T-helper 1 cell treated with Interleukin-12 subunit alpha and Interleukin-12 subunit beta and Interleukin-4 antibody, amounts not matched to agents 30 μg/mL and 1 μg/mL, for 36 hours (primary cell): ENCODE data around the gene AK5.

Experiments used
- H3K27ac Mint-ChIP-seq: one replicate; pipeline ENCODE4 v1.8.0; 2021; ENCODE audit warnings: mild to moderate bottlenecking, mixed read lengths
- H3K27me3 Mint-ChIP-seq: one replicate; pipeline ENCODE4 v1.8.0; 2021; ENCODE audit warnings: low read depth, mixed read lengths
- H3K36me3 Mint-ChIP-seq: one replicate; pipeline ENCODE4 v1.8.0; 2021; ENCODE audit warnings: low read depth, mixed read lengths
- H3K4me1 Mint-ChIP-seq: one replicate; pipeline ENCODE4 v1.8.0; 2021; ENCODE audit warnings: low read depth, mixed read lengths
- H3K4me3 Mint-ChIP-seq: one replicate; pipeline ENCODE4 v1.8.0; 2021; ENCODE audit warnings: mild to moderate bottlenecking, moderate library complexity, mixed read lengths
- H3K9me3 Mint-ChIP-seq: one replicate; pipeline ENCODE4 v1.8.0; 2021; ENCODE audit warnings: mixed read lengths

The AK5 gene

GRCh38 chr1:77276941-77277340 lies 4.9 kb upstream of the AK5 start:
- H3K27ac Mint-ChIP-seq: no peak overlapping the region
- no peak overlapping the region for H3K4me3 Mint-ChIP-seq
- peaks cover 18% of the 10 kb centered on the region for H3K27me3 Mint-ChIP-seq
- no peaks in the 10 kb centered on the region for H3K36me3 Mint-ChIP-seq
- H3K4me1 Mint-ChIP-seq: peaks cover 14% of the 10 kb centered on the region
- H3K9me3 Mint-ChIP-seq: no peaks in the 10 kb centered on the region

GRCh38 chr1:77279929-77280328 lies 1.9 kb upstream of the AK5 start:
- no peaks in the 10 kb centered on the region for H3K9me3 Mint-ChIP-seq

GRCh38 chr1:77280962-77281361 lies 857 bp upstream of the AK5 start:
- Mint-ChIP-seq H3K4me1 (peaks cover 18% of the 10 kb centered on the region), H3K27ac (no peak overlapping the region), H3K9me3 (no peaks in the 10 kb centered on the region), H3K36me3 (no peaks in the 10 kb centered on the region), H3K27me3 (peaks cover 38% of the 10 kb centered on the region), H3K4me3 (peak overlapping the region; percentile 25)

More at GRCh38 chr1:77279929-77280328, 1.9 kb upstream of the AK5 start:
- H3K4me1 Mint-ChIP-seq: peaks cover 18% of the 10 kb centered on the region
- no peaks in the 10 kb centered on the region for H3K36me3 Mint-ChIP-seq
- H3K4me3 Mint-ChIP-seq: no peak overlapping the region
- H3K27me3 Mint-ChIP-seq: peaks cover 38% of the 10 kb centered on the region
- no peak overlapping the region for H3K27ac Mint-ChIP-seq

- no peaks in the 10 kb centered on the region for H3K9me3 Mint-ChIP-seq
- H3K4me1 Mint-ChIP-seq: peaks cover 18% of the 10 kb centered on the region
- H3K36me3 Mint-ChIP-seq: no peaks in the 10 kb centered on the region
- peaks cover 38% of the 10 kb centered on the region for H3K27me3 Mint-ChIP-seq
- no peak overlapping the region for H3K27ac Mint-ChIP-seq
- peak overlapping the region; percentile 51 for H3K4me3 Mint-ChIP-seq
Observed at GRCh38 chr1:77282187-77282865, 507 bp downstream of the AK5 start.

GRCh38 chr1:77282866-77283539 lies 1.2 kb downstream of the AK5 start:
- peak overlapping the region; percentile 51 for H3K4me3 Mint-ChIP-seq
- H3K9me3 Mint-ChIP-seq: no peaks in the 10 kb centered on the region
- peaks cover 18% of the 10 kb centered on the region for H3K4me1 Mint-ChIP-seq
- no peaks in the 10 kb centered on the region for H3K36me3 Mint-ChIP-seq
- no peak overlapping the region for H3K27ac Mint-ChIP-seq
- H3K27me3 Mint-ChIP-seq: peaks cover 38% of the 10 kb centered on the region

- Mint-ChIP-seq H3K27ac (no peak overlapping the region), H3K36me3 (no peaks in the 10 kb centered on the region), H3K27me3 (peaks cover 38% of the 10 kb centered on the region), H3K4me1 (peaks cover 18% of the 10 kb centered on the region), H3K4me3 (no peak overlapping the region), H3K9me3 (no peaks in the 10 kb centered on the region)
Observed at GRCh38 chr1:77283701-77284425, 2.0 kb downstream of the AK5 start.

GRCh38 chr1:77287535-77287934 lies 5.7 kb downstream of the AK5 start:
- Mint-ChIP-seq H3K9me3 (no peaks in the 10 kb centered on the region), H3K4me3 (no peak overlapping the region), H3K4me1 (peaks cover 3% of the 10 kb centered on the region), H3K36me3 (no peaks in the 10 kb centered on the region), H3K27me3 (peaks cover 20% of the 10 kb centered on the region), H3K27ac (no peak overlapping the region)

GRCh38 chr1:77288275-77288674 lies 6.5 kb downstream of the AK5 start:
- Mint-ChIP-seq H3K4me3 (no peak overlapping the region), H3K4me1 (no peaks in the 10 kb centered on the region), H3K27ac (no peak overlapping the region), H3K27me3 (peaks cover 13% of the 10 kb centered on the region), H3K36me3 (no peaks in the 10 kb centered on the region), H3K9me3 (no peaks in the 10 kb centered on the region)

GRCh38 chr1:77290576-77290975 lies 8.8 kb downstream of the AK5 start:
- no peaks in the 10 kb centered on the region for H3K27me3 Mint-ChIP-seq
- no peaks in the 10 kb centered on the region for H3K4me1 Mint-ChIP-seq
- H3K4me3 Mint-ChIP-seq: no peak overlapping the region
- H3K27ac Mint-ChIP-seq: no peak overlapping the region
- no peaks in the 10 kb centered on the region for H3K9me3 Mint-ChIP-seq
- no peaks in the 10 kb centered on the region for H3K36me3 Mint-ChIP-seq

GRCh38 chr1:77292551-77292950 lies 10.7 kb downstream of the AK5 start:
- Mint-ChIP-seq H3K27ac (no peak overlapping the region), H3K4me3 (no peak overlapping the region), H3K27me3 (no peaks in the 10 kb centered on the region), H3K9me3 (no peaks in the 10 kb centered on the region), H3K36me3 (no peaks in the 10 kb centered on the region), H3K4me1 (no peaks in the 10 kb centered on the region)

GRCh38 chr1:77300566-77300965 lies 18.7 kb downstream of the AK5 start:
- H3K27me3 Mint-ChIP-seq: no peaks in the 10 kb centered on the region
- H3K4me1 Mint-ChIP-seq: peaks cover 2% of the 10 kb centered on the region
- H3K27ac Mint-ChIP-seq: no peak overlapping the region
- H3K4me3 Mint-ChIP-seq: no peak overlapping the region
- H3K9me3 Mint-ChIP-seq: no peaks in the 10 kb centered on the region
- H3K36me3 Mint-ChIP-seq: no peaks in the 10 kb centered on the region

- no peak overlapping the region for H3K27ac Mint-ChIP-seq
- no peak overlapping the region for H3K4me3 Mint-ChIP-seq
- H3K27me3 Mint-ChIP-seq: no peaks in the 10 kb centered on the region
Observed at GRCh38 chr1:77303387-77303786, 21.6 kb downstream of the AK5 start.

GRCh38 chr1:77308889-77309621 lies 27.2 kb downstream of the AK5 start:
- Mint-ChIP-seq H3K27ac (no peak overlapping the region), H3K4me1 (peaks cover 7% of the 10 kb centered on the region), H3K4me3 (no peak overlapping the region)

More at GRCh38 chr1:77303387-77303786, 21.6 kb downstream of the AK5 start:
- Mint-ChIP-seq H3K4me1 (peaks cover 2% of the 10 kb centered on the region), H3K9me3 (no peaks in the 10 kb centered on the region), H3K36me3 (no peaks in the 10 kb centered on the region)

GRCh38 chr1:77310924-77311323 lies 29.1 kb downstream of the AK5 start:
- H3K9me3 Mint-ChIP-seq: peaks cover 4% of the 10 kb centered on the region
- H3K4me3 Mint-ChIP-seq: no peak overlapping the region
- peaks cover 7% of the 10 kb centered on the region for H3K4me1 Mint-ChIP-seq
- H3K27me3 Mint-ChIP-seq: no peaks in the 10 kb centered on the region
- H3K36me3 Mint-ChIP-seq: no peaks in the 10 kb centered on the region
- no peak overlapping the region for H3K27ac Mint-ChIP-seq

More at GRCh38 chr1:77308889-77309621, 27.2 kb downstream of the AK5 start:
- Mint-ChIP-seq H3K27me3 (no peaks in the 10 kb centered on the region), H3K9me3 (peaks cover 4% of the 10 kb centered on the region), H3K36me3 (no peaks in the 10 kb centered on the region)
